SKM-1 treated with dmso at 0.1 percent for 144 hours (cell line): ENCODE measurements around the gene PARVB.

ENCODE experiments used
- DNase-seq: peaks from one replicate; lab custom pipeline; 2025; ENCODE audit not compliant: unreplicated experiment; lab: John Stamatoyannopoulos, UW

Gene PARVB

GRCh38 chr22:44155115-44155514, 131.0 kb downstream of the PARVB start:
- DNase-seq = no peak

GRCh38 chr22:44157916-44158618, 134.0 kb downstream of the PARVB start:
- no peak for DNase-seq

GRCh38 chr22:44158816-44159215, 134.7 kb downstream of the PARVB start:
- DNase-seq = no peak

GRCh38 chr22:44159221-44159620, 135.1 kb downstream of the PARVB start:
- no peak for DNase-seq

- no peak for DNase-seq
These were observed 135.7 kb downstream of the PARVB start for GRCh38 chr22:44159811-44160210.

- DNase-seq = no peak
These were observed 136.3 kb downstream of the PARVB start for GRCh38 chr22:44160421-44160820.

GRCh38 chr22:44161673-44162072, 137.6 kb downstream of the PARVB start:
- no peak for DNase-seq

- no peak for DNase-seq
These were observed 138.9 kb downstream of the PARVB start for GRCh38 chr22:44162960-44163359.

GRCh38 chr22:44163536-44163935, 139.4 kb downstream of the PARVB start:
- no peak for DNase-seq

GRCh38 chr22:44164031-44164430, 139.9 kb downstream of the PARVB start:
- no peak for DNase-seq

- no peak for DNase-seq
These were observed 141.3 kb downstream of the PARVB start for GRCh38 chr22:44165286-44165874.

GRCh38 chr22:44166498-44167276, 142.6 kb downstream of the PARVB start:
- no peak for DNase-seq

GRCh38 chr22:44167501-44167900, 143.4 kb downstream of the PARVB start:
- no peak for DNase-seq

- DNase-seq = no peak
These were observed 144.1 kb downstream of the PARVB start for GRCh38 chr22:44168206-44168605.

GRCh38 chr22:44170470-44170869, 146.4 kb downstream of the PARVB start:
- DNase-seq = no peak

- DNase-seq = no peak
These were observed 147.5 kb downstream of the PARVB start for GRCh38 chr22:44171561-44171960.

GRCh38 chr22:44172370-44173108, 148.4 kb downstream of the PARVB start:
- DNase-seq = peak; percentile 92

- DNase-seq = no peak
These were observed 149.1 kb downstream of the PARVB start for GRCh38 chr22:44173154-44173553.

GRCh38 chr22:44175676-44176075, 151.6 kb downstream of the PARVB start:
- no peak for DNase-seq

- DNase-seq = no peak
These were observed 155.3 kb downstream of the PARVB start for GRCh38 chr22:44179196-44179988.
